ENCODE data around the gene APBA2. TPM values are rescaled to one million over a fixed set of nuclear protein-coding genes. Genes with fewer than 3 reads are reported as not detected.
"Not testable (repeated sequence)": the region's sequence is repeated elsewhere in the genome, so short reads cannot be mapped to it uniquely, and the experiment has no call there.

The APBA2 gene
- total RNA-seq, 2 donors from 2014 or later: 0.47 to 0.48 TPM

- no peaks in the 10 kb centered on the region for H3K36me3 ChIP-seq
- no peak for DNase-seq (ENCODE audit: low spot score)
- no peaks in the 10 kb centered on the region for H3K9me3 ChIP-seq
- H3K27me3 ChIP-seq: no peaks in the 10 kb centered on the region
- no peak for TF ChIP-seq CTCF (IDR thresholded peaks at IDR 0.05)
- no peak overlapping the region for H3K27ac ChIP-seq
- H3K4me3 ChIP-seq: no peak overlapping the region
- H3K4me1 ChIP-seq: no peaks in the 10 kb centered on the region
These were observed 158.1 kb downstream of the APBA2 start for GRCh38 chr15:29043736-29044502.

- Histone ChIP-seq H3K36me3 (no peaks in the 10 kb centered on the region), H3K4me3 (no peak overlapping the region), H3K9me3 (no peaks in the 10 kb centered on the region), H3K27me3 (no peaks in the 10 kb centered on the region), H3K4me1 (no peaks in the 10 kb centered on the region), H3K27ac (no peak overlapping the region)
- TF ChIP-seq CTCF (IDR thresholded peaks at IDR 0.05): no peak
- DNase-seq (ENCODE audit: low spot score): no peak
These were observed 158.7 kb downstream of the APBA2 start for GRCh38 chr15:29044503-29044901.

- H3K4me3 ChIP-seq; DNase-seq (ENCODE audit: low spot score); H3K4me1 ChIP-seq; H3K27ac ChIP-seq; H3K27me3 ChIP-seq; H3K36me3 ChIP-seq; H3K9me3 ChIP-seq: not testable (repeated sequence)
These were observed 159.4 kb downstream of the APBA2 start for GRCh38 chr15:29045161-29045560.

- H3K27me3 ChIP-seq: no peaks in the 10 kb centered on the region
- H3K4me3 ChIP-seq: no peak overlapping the region
- DNase-seq (ENCODE audit: low spot score): no peak
- H3K4me1 ChIP-seq: no peaks in the 10 kb centered on the region
- TF ChIP-seq CTCF (IDR thresholded peaks at IDR 0.05): no peak
- H3K27ac ChIP-seq: no peak overlapping the region
- no peaks in the 10 kb centered on the region for H3K36me3 ChIP-seq
- no peaks in the 10 kb centered on the region for H3K9me3 ChIP-seq
These were observed 159.9 kb downstream of the APBA2 start for GRCh38 chr15:29045717-29046116.

- TF ChIP-seq CTCF (IDR thresholded peaks at IDR 0.05): no peak
- Histone ChIP-seq H3K27ac (no peak overlapping the region), H3K36me3 (no peaks in the 10 kb centered on the region), H3K4me3 (no peak overlapping the region), H3K4me1 (no peaks in the 10 kb centered on the region), H3K27me3 (no peaks in the 10 kb centered on the region), H3K9me3 (no peaks in the 10 kb centered on the region)
- no peak for DNase-seq (ENCODE audit: low spot score)
These were observed 160.6 kb downstream of the APBA2 start for GRCh38 chr15:29046281-29046810.

GRCh38 chr15:29046977-29047376, 161.2 kb downstream of the APBA2 start:
- DNase-seq (ENCODE audit: low spot score): no peak
- H3K4me3 ChIP-seq: no peak overlapping the region
- no peak overlapping the region for H3K27ac ChIP-seq
- no peaks in the 10 kb centered on the region for H3K4me1 ChIP-seq
- TF ChIP-seq CTCF (IDR thresholded peaks at IDR 0.05): no peak
- no peaks in the 10 kb centered on the region for H3K27me3 ChIP-seq
- no peaks in the 10 kb centered on the region for H3K9me3 ChIP-seq
- no peaks in the 10 kb centered on the region for H3K36me3 ChIP-seq

Measured in right atrium auricular region (tissue), 2 donors.